DMS53 (cell line): ENCODE results near the gene CTTNBP2.
A peak's percentile ranks its signal among the peaks of the same experiment; 100 is the strongest.

Source experiments
- DNase-seq: peaks from one replicate; lab custom pipeline; 2025; lab: John Stamatoyannopoulos, UW

CTTNBP2 gene

DNA sequence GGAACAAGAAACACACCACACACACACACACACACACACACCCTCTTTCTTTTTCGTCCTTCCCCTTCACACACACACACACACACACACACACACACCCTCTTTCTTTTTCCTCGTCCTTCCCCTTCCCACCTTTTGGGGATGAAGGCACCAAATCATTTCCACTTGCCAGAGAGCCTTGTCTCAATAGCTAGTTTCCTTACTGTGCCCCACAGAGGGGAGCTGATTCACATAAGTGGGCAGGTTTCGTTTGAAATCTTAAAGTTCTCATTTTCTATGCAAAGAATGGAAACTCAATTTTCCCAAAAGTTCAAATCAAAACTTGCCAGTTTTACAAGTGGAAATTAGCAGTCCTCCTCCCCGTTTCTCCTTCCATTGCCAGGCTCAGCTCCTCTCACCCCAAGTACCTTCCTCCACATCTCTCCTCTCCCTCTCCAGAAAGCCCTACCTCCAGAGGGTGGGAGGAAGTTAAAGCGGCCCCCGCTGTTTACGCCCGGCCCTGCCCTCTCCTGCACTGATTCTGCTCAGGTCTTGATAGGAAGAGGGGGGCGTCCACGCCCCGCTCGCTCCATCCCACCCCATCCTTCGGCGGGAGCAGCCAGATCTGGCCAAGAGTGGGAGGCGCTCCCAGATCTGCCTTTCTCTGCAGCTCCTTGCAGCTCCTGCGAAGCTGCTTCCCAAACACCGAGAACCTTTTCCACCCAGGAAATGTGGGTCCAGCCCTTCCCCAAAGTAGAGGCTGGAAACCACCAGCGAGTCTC lies 1.3 kb downstream of the CTTNBP2 start:
- DNase-seq, result no peak

DNA sequence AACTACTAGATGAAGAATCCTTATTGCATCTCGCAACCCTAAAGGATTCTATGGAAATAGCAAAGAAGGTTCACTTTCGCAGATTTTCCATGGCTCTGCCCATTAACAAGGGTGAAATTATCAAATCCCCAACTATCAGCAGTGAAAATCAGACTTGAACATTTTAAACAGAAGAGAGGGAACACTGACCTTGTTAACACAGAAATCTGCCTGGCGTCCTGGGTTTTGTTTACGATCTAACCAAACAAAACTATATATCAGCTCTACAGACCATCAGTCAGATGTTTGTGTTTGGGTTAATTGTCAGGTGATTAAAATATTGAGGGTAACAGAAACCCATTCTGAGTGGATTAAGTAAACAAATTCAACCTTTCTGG lies 1.9 kb downstream of the CTTNBP2 start:
- no peak for DNase-seq

DNA sequence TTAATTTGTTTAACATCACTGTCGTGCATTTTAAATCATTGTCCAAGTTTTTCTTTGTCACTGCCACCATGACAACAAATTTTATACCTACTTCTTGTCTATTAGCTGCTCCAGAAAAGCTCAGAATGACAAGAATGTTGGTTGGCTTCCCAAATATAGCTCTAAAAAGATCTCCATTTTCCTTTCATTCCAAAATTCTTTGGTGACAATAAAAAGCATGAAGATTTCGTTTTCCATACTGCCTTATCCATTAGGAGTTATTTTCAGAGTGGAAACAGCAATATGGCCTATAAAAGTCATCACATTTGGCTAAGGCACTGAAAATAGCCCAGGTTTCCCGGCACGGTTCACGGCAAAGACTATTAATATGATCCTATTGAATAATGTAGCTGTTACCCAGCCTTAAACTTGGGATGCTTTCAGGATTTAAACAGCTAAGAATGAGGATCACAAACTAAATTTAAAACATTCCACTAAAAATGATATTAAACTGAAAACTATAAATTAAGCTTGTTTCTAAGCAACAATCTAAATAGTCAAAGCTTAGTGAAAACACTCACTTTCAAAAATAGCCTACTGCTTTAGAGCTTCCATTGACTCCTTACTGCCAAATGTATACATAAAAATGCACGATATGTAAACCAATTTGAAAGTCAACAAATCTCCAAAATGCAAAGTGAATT lies 2.7 kb downstream of the CTTNBP2 start:
- DNase-seq, result no peak

GRCh38 chr7:117869374-117869773 lies 3.9 kb downstream of the CTTNBP2 start:
- DNase-seq, result no peak

DNA sequence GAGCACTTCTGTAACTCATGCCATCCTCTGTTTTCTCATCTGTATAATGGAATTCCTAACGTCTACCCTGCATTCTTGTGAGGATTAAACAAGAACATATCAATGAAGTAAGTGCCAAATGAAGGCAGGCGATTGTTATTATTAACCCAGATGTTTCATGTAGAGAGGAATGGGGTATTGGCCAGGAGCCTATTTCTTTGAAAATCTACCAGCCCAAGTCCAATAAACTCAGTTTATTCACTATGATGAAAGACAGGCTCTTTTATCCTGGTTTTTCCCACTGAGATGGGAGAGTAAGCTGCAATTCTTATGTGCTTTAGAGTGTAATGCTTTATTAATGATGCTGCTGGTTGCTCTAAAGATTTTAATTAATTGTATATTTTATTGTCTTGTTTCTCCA lies 9.6 kb downstream of the CTTNBP2 start:
- no peak for DNase-seq

- DNase-seq, result no peak
Observed at GRCh38 chr7:117862378-117862777, 10.9 kb downstream of the CTTNBP2 start.

GRCh38 chr7:117859246-117859812 lies 13.9 kb downstream of the CTTNBP2 start:
- no peak for DNase-seq

GRCh38 chr7:117858712-117859111 lies 14.5 kb downstream of the CTTNBP2 start:
- DNase-seq, result no peak

GRCh38 chr7:117857718-117858117 lies 15.5 kb downstream of the CTTNBP2 start:
- no peak for DNase-seq

DNA sequence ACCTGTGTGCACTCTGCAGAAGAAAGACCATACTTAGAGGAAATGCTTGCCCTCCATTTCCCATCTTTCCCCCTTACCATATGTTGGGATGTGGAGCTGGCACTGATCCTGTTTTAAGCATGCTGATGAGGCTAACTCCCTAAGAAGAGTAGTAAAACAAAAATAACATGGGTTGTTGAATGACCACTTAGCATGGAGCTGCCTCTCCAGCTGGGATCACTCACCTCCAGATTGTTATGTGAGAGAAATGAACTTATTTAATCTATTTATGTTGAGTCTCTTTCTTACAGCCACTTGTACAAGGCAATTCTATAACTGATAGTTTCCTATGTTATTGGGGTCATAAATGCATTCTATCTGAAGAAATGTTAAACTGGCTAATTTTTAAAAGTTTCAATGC lies 17.0 kb downstream of the CTTNBP2 start:
- DNase-seq, result no peak

DNA sequence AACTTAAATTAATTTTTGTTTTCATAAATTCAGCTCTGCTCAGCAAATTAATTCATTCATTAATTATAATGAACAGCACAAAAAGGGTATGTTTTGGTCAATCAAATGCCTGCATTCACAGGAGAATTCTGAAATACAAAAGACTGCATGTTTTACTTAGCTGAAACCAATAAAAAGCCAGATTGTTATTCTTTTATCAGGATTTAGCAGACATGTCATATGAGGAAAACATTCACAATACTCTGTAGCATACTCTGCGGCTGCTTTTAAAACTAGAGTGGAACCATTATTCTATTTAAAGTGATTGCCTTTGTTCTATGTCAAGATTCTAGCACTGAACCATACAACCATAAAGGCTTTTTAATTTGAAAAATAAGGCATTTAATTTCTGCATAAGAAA lies 19.1 kb downstream of the CTTNBP2 start:
- DNase-seq, result no peak

GRCh38 chr7:117848941-117849340 lies 24.3 kb downstream of the CTTNBP2 start:
- DNase-seq, result no peak

- DNase-seq, result no peak
Observed at GRCh38 chr7:117844678-117845077, 28.6 kb downstream of the CTTNBP2 start.

- no peak for DNase-seq
Observed at GRCh38 chr7:117841611-117842010, 31.6 kb downstream of the CTTNBP2 start.

- no peak for DNase-seq
Observed at GRCh38 chr7:117841011-117841410, 32.2 kb downstream of the CTTNBP2 start.

- no peak for DNase-seq
Observed at GRCh38 chr7:117839507-117839906, 33.7 kb downstream of the CTTNBP2 start.

DNA sequence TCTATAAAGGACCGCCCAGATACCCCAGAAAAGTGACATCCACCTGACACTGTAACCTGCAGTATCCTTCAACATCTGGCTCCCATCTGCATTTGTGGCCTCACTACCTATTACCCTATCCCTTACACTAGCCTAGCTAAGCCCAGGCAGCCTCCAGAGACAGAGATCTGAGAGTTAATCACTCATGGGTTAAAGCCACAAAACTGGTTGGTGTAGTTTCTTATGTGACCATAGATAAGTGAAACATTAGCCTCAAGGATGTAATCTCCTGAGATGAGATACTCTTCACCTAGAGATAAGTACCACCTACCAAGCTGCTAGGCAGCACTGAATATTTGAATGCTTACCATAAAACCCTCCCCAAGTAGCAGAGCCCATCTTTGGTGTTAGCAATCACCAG lies 35.4 kb downstream of the CTTNBP2 start:
- DNase-seq, result peak; percentile 93

- DNase-seq, result peak; percentile 78
Observed at GRCh38 chr7:117835016-117835664, 38.1 kb downstream of the CTTNBP2 start.

GRCh38 chr7:117830422-117830954 lies 42.8 kb downstream of the CTTNBP2 start:
- DNase-seq, result peak; percentile 48

- DNase-seq, result peak; percentile 44
Observed at GRCh38 chr7:117829450-117830117, 43.7 kb downstream of the CTTNBP2 start.

GRCh38 chr7:117828825-117829224 lies 44.4 kb downstream of the CTTNBP2 start:
- peak; percentile 16 for DNase-seq

- peak; percentile 82 for DNase-seq
Observed at GRCh38 chr7:117827862-117828261, 45.4 kb downstream of the CTTNBP2 start.
